ENCODE data around the gene RAB11FIP4.

RAB11FIP4 gene

DNA sequence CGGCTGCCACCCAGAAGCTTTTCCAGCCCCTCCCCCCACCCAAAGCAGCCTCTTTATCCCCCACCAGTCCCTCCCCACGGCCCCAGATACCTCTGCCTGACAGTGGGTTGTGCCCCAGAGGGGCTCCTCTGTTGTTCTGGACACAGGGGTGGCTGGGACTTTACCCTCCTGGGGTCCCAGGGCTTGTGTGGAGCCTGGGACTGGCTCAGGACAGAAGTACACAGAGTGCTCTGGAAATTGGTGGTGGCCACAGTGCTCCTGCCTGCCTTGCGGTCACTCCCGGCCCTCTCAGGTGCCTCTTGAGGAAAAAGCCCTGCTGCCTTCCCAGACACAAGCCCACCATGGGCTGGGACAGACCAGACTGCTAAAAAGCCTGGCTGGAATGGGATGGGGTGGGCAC is 68.2 kb downstream of the RAB11FIP4 start:
- Mint-ChIP-seq H3K4me1 (ENCODE audit: low read depth) (no peaks in the 10 kb centered on the region), H3K4me3 (no peak overlapping the region), H3K27me3 (ENCODE audit: low read depth) (peaks cover 3% of the 10 kb centered on the region), H3K27ac (no peak overlapping the region), H3K36me3 (ENCODE audit: low read depth) (no peaks in the 10 kb centered on the region), H3K9me3 (no peaks in the 10 kb centered on the region)
- DNase-seq (ENCODE audit: low spot score), result no peak

DNA sequence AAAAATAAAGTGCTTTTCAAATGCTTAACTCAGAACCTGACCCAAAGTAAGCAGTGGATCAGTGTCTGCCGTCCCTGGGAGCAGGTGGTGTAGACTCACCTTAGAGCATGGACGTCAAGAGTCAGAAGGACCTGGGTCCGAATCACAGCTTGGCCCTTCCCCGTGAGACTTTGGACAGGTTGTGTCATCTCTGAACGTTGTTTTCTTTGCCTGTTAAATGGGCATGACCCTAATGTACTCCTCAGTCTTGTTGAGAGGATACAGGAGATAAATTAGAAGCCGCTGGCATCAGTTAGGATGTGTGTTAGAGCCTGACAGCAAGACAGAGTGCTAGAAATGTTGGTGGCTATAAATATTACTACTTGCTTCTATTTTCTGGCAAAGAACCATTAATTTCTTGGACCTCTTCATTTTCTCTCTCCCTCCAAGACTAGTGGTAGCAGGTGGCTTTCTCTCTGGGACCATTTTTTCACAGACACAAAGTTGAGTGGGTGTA is 68.8 kb downstream of the RAB11FIP4 start:
- no peak for DNase-seq (ENCODE audit: low spot score)
- Mint-ChIP-seq H3K27ac (no peak overlapping the region), H3K4me1 (ENCODE audit: low read depth) (no peaks in the 10 kb centered on the region), H3K36me3 (ENCODE audit: low read depth) (no peaks in the 10 kb centered on the region), H3K4me3 (no peak overlapping the region), H3K27me3 (ENCODE audit: low read depth) (peaks cover 3% of the 10 kb centered on the region), H3K9me3 (no peaks in the 10 kb centered on the region)

DNA sequence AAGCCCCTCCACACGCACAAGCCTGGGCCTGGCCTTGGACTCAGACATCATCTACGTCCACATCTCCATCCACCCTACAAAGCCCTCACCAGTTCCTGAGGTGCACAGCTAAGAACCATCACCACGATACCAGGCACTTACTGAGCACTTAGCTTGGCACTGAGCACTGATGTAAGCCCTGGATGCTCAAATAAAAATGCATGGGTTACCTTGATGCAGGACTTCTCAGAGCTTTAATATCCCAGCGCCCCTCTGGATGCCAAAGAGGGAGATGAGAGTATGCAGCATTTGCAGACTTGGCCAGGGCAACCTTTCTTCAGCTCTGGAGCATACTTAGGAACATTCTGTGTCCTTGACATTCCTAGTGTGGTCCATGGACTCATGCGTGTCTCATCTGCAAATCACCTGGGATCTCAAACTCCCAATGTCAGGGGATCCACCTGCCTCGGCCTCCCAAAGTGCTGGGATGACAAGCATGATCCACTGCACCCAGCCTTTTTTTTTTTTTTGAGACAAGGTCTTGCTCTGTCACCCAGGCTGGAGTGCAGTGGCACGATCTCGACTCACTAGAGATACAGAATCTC is 69.8 kb downstream of the RAB11FIP4 start:
- Mint-ChIP-seq H3K27me3 (ENCODE audit: low read depth) (peaks cover 3% of the 10 kb centered on the region), H3K36me3 (ENCODE audit: low read depth) (no peaks in the 10 kb centered on the region), H3K27ac (no peak overlapping the region), H3K4me3 (no peak overlapping the region), H3K9me3 (no peaks in the 10 kb centered on the region), H3K4me1 (ENCODE audit: low read depth) (no peaks in the 10 kb centered on the region)
- DNase-seq (ENCODE audit: low spot score), result no peak

DNA sequence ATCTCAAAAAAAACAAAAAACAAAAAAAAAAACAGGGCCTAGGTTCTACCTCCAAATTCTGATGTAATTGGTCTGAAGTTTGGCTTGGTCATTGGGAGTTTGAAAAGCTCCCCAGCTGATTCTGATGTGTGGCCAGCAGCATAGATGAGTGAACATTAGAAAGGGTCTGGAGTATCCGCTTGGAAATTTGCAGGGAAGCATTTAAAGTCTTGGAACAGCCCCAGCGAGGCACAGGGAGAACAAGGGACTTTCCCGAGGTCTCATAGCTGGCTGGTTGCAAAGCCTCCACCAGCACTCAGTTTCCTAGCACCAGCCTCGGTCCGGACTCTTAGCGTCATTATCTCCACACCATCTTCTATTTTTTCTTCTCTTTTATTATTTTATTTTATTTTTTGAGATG is 70.8 kb downstream of the RAB11FIP4 start:
- no peak for DNase-seq (ENCODE audit: low spot score)
- Mint-ChIP-seq H3K4me3 (no peak overlapping the region), H3K9me3 (no peaks in the 10 kb centered on the region), H3K27me3 (ENCODE audit: low read depth) (peaks cover 3% of the 10 kb centered on the region), H3K36me3 (ENCODE audit: low read depth) (no peaks in the 10 kb centered on the region), H3K4me1 (ENCODE audit: low read depth) (peaks cover 1% of the 10 kb centered on the region), H3K27ac (no peak overlapping the region)

DNA sequence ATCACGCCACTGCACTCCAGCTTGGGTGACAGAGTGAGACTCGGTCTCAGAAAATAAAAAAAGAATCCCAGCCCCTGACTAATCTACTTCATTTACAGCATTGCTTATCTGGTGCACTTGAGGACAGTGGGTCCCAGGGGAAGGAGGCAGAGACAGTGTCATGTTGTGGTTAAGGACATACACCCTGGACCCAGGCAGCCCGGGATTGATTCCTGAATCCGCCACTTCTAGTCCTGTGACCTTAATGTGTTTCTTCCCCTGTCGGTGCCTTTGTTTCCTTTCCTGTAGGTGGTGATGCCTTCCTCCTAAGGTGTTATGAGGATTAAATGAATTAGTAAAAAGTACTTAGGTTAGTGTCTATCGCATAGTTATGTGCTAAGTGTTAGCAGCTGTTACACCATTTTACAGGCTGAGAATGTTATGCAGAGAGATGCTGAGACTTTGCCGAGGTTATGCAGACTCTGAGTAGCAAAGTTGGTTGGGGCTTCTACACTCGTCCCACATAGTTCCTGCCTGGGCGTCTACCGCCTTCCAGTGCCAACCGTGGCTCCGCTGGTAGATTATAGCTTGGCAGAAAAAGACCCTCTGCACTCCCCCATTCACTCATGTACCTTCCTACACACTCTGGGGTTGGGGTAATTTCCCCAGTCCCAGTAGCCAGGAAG is 74.8 kb downstream of the RAB11FIP4 start:
- Mint-ChIP-seq H3K27ac (no peak overlapping the region), H3K36me3 (ENCODE audit: low read depth) (no peaks in the 10 kb centered on the region), H3K4me3 (no peak overlapping the region), H3K9me3 (no peaks in the 10 kb centered on the region), H3K27me3 (ENCODE audit: low read depth) (peaks cover 1% of the 10 kb centered on the region), H3K4me1 (ENCODE audit: low read depth) (peaks cover 9% of the 10 kb centered on the region)
- DNase-seq (ENCODE audit: low spot score), result no peak

DNA sequence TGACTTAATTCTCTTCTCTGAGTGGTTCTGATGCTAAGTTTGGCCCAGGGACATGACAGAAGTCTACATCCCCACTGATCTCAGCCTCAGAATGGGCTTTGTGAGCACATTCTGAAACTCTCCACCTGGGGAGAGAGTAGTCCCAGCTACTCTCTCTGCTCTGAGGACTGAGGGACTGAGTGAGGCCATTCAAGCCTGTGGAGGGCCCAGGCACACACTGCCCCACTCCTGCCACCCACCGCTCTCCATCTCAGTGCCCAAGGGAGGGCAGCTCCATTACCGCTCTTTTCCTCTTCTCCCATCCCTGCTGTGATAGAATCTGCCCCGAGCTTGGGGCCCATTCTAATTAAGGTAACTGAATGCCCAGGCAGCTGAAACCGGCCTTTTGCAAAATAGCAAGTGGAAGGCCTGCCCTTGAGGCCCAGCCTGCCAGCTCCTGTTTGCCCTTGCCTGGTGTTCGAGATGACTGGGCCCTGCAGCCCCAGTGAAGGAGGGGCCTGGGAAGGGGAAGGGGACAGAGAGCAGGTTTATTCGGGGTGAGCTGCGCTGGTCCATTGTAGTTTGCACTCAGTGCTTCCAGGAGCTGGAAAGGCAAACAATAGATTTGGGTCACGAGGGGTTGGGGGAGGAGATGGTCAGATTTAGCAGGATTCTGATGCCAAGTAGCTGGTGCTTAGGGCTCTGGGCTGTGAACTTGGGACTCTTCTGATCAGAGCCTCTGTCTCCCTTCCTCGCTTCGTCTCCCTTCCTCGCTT is 76.2 kb downstream of the RAB11FIP4 start:
- no peak for DNase-seq (ENCODE audit: low spot score)
- H3K36me3 Mint-ChIP-seq (ENCODE audit: low read depth), result no peaks in the 10 kb centered on the region
- H3K27ac Mint-ChIP-seq, result no peak overlapping the region
- H3K27me3 Mint-ChIP-seq (ENCODE audit: low read depth), result peaks cover 3% of the 10 kb centered on the region
- no peak overlapping the region for H3K4me3 Mint-ChIP-seq
- H3K4me1 Mint-ChIP-seq (ENCODE audit: low read depth), result peaks cover 9% of the 10 kb centered on the region
- H3K9me3 Mint-ChIP-seq, result no peaks in the 10 kb centered on the region

DNA sequence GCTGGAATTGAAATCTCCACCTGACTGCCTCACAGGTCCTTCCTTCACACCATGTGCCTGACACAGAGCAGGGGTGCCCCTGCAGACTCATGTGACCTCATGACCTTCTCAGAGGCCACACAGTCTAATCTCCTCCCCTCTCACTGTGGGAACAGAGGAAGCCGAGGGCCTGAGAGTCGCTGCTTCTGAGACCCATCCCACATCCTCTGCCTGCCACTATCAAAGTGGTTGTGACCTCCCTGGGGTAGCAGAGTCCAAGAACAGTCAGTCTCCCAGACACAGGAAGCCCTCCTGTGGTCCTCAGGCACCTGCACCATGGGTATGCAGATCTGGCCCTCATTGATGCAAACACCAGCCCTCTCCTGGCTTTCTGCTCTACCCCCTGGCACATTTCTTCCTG is 78.5 kb downstream of the RAB11FIP4 start:
- DNase-seq (ENCODE audit: low spot score), result no peak
- Mint-ChIP-seq H3K9me3 (no peaks in the 10 kb centered on the region), H3K4me3 (no peak overlapping the region), H3K27ac (no peak overlapping the region), H3K27me3 (ENCODE audit: low read depth) (peaks cover 13% of the 10 kb centered on the region), H3K36me3 (ENCODE audit: low read depth) (no peaks in the 10 kb centered on the region), H3K4me1 (ENCODE audit: low read depth) (peaks cover 9% of the 10 kb centered on the region)

GRCh38 chr17:31470592-31470991 is 79.1 kb downstream of the RAB11FIP4 start:
- Mint-ChIP-seq H3K27me3 (ENCODE audit: low read depth) (peaks cover 15% of the 10 kb centered on the region), H3K4me1 (ENCODE audit: low read depth) (peaks cover 9% of the 10 kb centered on the region), H3K4me3 (no peak overlapping the region), H3K9me3 (no peaks in the 10 kb centered on the region), H3K36me3 (ENCODE audit: low read depth) (no peaks in the 10 kb centered on the region), H3K27ac (no peak overlapping the region)
- no peak for DNase-seq (ENCODE audit: low spot score)

GRCh38 chr17:31472137-31472536 is 80.7 kb downstream of the RAB11FIP4 start:
- Mint-ChIP-seq H3K9me3 (no peaks in the 10 kb centered on the region), H3K36me3 (ENCODE audit: low read depth) (no peaks in the 10 kb centered on the region), H3K27me3 (ENCODE audit: low read depth) (peaks cover 15% of the 10 kb centered on the region), H3K4me3 (no peak overlapping the region), H3K27ac (no peak overlapping the region), H3K4me1 (ENCODE audit: low read depth) (peaks cover 8% of the 10 kb centered on the region)
- DNase-seq (ENCODE audit: low spot score), result no peak

DNA sequence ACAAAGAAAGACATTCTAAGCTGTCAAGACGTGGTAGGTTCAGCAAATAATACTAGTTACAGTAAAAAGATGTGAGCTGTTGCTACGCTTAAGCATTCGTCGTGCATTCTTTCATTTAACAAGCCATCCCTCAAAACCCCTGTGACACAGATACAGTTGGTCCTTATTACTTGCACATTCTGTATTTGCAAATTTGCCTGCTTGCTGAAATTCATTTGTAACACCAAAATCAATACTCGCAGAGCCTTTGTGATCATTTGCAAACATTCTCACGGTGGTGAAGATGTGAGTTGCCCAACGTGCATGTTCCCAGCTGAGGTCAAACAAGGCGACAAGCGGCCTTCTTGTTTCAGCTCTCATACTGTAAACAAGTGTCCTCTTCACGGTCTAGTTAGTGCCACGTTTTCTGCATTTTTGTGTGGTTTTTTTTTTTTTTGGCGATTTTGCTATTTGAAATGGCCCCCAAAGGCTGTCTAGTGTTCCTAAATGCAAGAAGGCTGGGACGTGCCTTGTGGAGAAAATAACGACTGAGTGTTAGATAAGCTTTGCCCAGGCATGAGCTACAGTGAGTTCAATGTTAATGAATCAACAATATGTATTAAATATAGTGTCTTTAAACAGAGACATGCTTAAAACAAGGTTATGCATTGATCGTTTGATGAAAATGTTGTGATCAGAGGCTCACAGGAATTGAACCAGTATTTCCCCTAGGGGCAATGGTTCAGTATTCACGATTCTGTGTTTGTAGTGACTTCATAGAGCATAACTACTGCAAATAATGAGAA is 84.1 kb downstream of the RAB11FIP4 start:
- Mint-ChIP-seq H3K36me3 (ENCODE audit: low read depth) (no peaks in the 10 kb centered on the region), H3K27ac (no peak overlapping the region), H3K4me3 (no peak overlapping the region), H3K27me3 (ENCODE audit: low read depth) (peaks cover 15% of the 10 kb centered on the region), H3K9me3 (no peaks in the 10 kb centered on the region), H3K4me1 (ENCODE audit: low read depth) (no peaks in the 10 kb centered on the region)
- no peak for DNase-seq (ENCODE audit: low spot score)

DNA sequence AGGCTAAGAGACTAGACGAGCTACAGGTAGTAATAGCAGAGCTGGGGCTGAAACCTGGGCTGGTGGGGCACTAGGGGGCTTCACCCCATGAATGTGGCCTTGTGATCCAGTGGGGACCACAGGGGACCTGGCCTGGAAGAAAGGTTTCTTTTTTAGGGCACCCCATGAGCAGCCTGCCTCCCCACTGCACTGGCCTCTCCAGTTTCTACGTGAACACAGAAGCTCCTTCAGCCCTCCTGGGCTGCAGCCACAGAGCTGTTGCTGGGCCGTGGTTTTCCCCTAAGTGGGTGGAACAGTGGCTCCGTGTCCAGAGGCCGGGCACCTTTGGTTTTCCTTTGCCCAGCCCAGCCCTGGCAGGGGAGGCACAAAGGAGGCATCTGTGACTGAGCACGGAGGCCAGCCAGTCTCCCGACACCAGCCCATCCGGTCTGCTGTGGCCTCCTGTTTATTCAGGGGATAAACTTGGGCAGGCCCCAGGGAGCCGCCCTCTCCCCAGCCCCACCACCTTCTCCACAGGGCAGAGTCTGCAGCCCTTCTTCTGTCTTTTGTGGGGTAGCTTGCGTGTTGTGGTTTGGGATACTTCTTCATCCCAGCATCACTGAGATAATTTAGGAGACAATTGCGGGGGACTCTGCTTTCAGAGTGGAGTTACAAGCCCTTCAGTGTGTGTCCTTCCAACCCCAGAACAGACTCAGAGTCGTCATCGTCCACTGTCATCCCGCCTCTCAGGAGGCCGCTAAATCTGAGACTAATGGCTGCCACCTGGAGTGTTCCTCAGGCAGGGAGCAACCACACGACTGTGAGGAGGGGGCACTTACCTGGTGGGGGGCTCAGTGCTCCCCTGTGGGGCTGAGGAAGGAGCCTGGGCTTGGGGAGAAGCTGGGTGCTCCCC is 85.3 kb downstream of the RAB11FIP4 start:
- H3K36me3 Mint-ChIP-seq (ENCODE audit: low read depth), result no peaks in the 10 kb centered on the region
- no peaks in the 10 kb centered on the region for H3K4me1 Mint-ChIP-seq (ENCODE audit: low read depth)
- no peaks in the 10 kb centered on the region for H3K9me3 Mint-ChIP-seq
- no peak overlapping the region for H3K4me3 Mint-ChIP-seq
- peaks cover 15% of the 10 kb centered on the region for H3K27me3 Mint-ChIP-seq (ENCODE audit: low read depth)
- no peak overlapping the region for H3K27ac Mint-ChIP-seq
- DNase-seq (ENCODE audit: low spot score), result no peak

- Mint-ChIP-seq H3K27ac (no peak overlapping the region), H3K36me3 (ENCODE audit: low read depth) (no peaks in the 10 kb centered on the region), H3K4me3 (no peak overlapping the region), H3K4me1 (ENCODE audit: low read depth) (no peaks in the 10 kb centered on the region), H3K9me3 (no peaks in the 10 kb centered on the region), H3K27me3 (ENCODE audit: low read depth) (peaks cover 12% of the 10 kb centered on the region)
- no peak for DNase-seq (ENCODE audit: low spot score)
These were observed 86.1 kb downstream of the RAB11FIP4 start for GRCh38 chr17:31477417-31478055.

GRCh38 chr17:31479062-31479408 is 87.6 kb downstream of the RAB11FIP4 start:
- Mint-ChIP-seq H3K4me1 (ENCODE audit: low read depth) (no peaks in the 10 kb centered on the region), H3K4me3 (no peak overlapping the region), H3K36me3 (ENCODE audit: low read depth) (no peaks in the 10 kb centered on the region), H3K9me3 (no peaks in the 10 kb centered on the region), H3K27ac (no peak overlapping the region), H3K27me3 (ENCODE audit: low read depth) (peaks cover 7% of the 10 kb centered on the region)
- no peak for DNase-seq (ENCODE audit: low spot score)
